CD4-positive, alpha-beta T cell treated with Interleukin-17A for 4 hours (primary cell): Measurements from ENCODE around the gene MT1E.
"Not testable (repeated sequence)": the region's sequence is repeated elsewhere in the genome, so short reads cannot be mapped to it uniquely, and the experiment has no call there.

ENCODE experiments used
- DNase-seq: peaks from one replicate; pipeline ENCODE4 v3.0.0-alpha.2; 2020; ENCODE audit warnings: mixed read lengths

MT1E gene

GRCh38 chr16:56647641-56648431, 22.3 kb downstream of the MT1E start:
- DNase-seq, result no peak

DNA sequence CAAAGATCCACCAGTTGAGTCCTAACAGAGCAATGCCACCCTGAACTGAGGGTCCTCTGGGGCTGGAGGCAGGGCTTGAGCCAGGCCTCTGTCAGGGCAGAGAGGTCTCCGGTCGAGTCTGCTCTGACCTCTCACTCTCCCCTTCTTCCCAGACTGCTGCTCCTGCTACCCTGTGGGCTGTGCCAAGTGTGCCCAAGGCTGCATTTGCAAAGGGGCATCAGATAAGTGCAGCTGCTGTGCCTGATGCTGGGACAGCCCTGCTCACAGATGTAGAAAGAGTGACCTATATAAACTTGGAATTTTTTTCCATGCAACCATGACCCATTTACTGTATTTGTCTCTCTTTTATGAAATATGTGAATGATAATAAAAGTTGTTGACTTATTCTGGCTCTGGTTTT, 23.7 kb downstream of the MT1E start:
- DNase-seq, result no peak

DNA sequence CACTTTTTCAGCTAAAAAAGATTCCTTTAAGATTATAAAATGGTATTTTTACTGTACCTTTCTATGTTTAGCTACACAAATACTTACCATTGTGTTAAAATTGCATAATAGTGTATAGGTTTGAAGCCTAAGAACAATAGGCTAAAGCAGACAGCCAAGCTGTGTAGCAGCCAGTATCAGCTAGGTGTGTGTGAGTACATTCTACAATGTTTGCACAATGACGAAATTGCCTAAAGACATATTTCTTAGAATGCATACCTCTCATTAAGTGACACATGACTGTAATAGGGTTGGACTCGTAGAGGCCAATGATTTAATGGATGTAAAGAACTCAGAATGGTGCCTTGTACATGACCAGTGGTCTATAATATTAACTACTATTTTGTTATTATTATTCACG, 24.2 kb downstream of the MT1E start:
- no peak for DNase-seq

DNA sequence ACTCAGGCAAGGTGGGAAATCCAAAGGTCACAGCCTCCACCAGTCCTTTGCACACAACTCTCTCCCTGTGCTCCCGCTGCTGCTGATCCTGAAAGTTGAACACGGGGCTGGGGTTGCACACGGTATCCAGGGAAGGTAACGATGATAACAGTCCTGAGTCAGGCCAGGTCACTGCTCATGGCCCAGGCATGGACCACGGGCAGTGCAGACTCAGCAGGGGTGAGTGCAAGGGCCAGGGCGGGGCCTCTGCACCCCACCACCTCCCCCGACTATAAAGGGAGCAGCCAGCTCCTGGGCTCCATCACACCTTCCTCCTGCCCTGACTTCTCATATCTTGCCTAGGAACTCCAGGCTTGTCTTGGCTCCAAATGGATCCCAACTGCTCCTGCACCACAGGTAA, 26.0 kb downstream of the MT1E start, which contains the start of gene MT1B:
TSS of gene MT1B (plus strand) at position 301 of the 400 bp plus-strand sequence. CDS start at position 369, 68 bp downstream.
- no peak for DNase-seq

- no peak for DNase-seq
Observed at GRCh38 chr16:56652600-56652999, 27.0 kb downstream of the MT1E start.

GRCh38 chr16:56653218-56653617, 27.6 kb downstream of the MT1E start:
- no peak for DNase-seq

DNA sequence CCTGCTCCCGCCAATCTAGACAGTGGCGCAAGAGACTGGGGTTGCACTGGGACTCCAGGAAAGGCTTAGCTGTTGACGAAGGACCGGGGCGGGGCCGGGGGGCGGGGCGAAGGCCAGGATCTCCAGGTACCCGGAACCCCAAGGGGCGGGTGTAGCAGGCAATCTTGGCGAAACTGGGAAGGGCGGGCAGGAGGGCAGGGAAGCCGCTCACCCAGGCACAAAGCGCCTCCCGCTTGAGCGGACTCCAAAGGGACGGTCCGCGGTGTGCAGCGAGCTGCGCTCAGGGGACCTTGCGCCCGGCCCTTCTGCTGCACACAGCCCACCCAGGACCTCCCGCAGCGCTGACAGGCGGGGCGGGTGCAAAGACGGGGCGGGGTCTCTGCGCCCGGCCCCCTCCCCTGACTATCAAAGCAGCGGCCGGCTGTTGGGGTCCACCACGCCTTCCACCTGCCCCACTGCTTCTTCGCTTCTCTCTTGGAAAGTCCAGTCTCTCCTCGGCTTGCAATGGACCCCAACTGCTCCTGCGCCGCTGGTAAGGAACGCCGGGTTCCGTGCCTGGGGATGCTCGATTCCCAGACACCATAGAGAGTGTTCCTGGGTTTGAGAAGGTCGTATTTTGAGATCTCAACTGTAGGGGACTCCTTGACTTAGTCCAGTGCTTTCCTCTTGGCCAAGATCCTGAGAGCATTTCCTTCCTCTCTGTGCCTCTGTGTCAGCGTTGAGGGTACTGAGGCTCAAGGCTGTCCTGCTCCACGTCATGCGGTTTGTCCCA, 32.2 kb downstream of the MT1E start, which contains the start of gene MT1F:
TSS of gene MT1F (plus strand) at position 405 of the 772 bp plus-strand sequence. CDS start at position 505, 100 bp downstream.
- DNase-seq, result peak; percentile 91

DNA sequence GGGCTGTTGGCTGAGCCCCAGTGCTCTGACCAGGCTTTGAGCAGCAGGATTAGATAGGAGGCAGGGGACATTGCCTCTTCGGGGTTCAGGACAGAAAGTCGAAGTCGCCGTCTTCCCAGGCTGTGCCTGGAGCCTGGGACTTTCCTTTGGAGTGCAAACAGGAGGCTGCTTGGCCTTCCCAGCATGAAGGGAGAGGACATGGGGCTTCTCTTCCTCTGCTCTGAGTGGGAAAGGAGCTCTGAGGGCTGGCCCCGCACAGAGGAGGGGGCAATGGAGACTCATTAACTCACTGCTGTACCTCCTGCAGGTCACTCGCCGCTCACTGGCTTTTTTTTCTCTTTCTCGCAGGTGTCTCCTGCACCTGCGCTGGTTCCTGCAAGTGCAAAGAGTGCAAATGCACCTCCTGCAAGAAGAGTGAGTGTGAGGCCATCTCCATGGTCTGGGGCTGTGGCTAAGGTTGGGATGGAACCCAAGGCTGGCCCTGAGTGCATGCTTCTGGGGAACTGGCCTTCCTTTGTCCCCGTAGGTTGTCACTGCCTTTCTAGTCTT, 32.8 kb downstream of the MT1E start:
- DNase-seq, result no peak

DNA sequence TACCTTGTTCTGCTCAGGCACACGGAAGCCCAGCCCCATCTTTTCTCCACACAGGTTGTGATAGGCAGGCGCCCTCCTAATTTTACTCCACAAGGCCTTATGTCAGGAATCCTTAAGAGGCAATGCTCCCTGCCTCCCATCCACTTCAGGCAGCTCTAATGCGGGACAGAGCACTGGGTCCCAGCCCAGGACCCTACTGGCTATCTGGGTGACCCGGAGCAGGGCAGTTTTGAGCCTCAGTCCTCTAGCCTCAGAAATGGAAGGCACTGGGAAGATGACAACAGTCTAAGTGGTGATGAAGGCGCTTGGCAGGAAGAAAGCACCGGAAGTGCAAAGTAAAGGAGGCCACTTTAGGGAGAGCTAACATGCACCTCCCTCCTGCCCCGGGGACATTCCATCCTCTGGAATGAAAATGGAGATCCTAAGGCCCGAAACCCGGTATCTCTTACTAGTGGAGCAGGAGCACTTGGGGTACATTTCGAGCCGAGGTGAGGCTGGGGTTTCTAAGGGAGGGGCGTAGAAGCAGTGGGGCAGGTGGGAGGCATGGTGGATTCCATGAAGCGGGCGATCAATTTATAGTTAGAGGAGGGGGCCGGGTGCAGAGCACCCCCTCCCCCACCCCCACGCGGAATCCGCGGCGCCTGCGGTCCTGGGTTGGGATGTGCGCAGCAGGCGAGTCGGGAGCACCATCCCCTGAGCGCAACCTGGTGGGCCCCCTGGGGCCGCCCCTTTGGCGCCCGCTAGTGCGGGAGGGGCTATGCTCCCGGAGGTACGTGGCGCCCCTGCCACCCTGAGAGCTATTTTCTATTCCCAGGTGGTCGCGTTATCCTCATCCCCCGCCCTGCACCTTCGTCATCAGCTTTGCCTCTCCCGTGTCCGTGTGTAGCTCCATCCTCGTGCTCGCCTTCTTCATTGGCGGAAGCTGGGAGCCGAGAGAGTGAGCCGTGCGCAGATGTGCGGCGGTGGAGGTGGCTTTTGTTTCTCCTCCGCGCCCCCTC, 37.1 kb downstream of the MT1E start:
- peak; percentile 55 for DNase-seq

- no peak for DNase-seq
Observed at GRCh38 chr16:56664506-56664905, 38.9 kb downstream of the MT1E start.

DNA sequence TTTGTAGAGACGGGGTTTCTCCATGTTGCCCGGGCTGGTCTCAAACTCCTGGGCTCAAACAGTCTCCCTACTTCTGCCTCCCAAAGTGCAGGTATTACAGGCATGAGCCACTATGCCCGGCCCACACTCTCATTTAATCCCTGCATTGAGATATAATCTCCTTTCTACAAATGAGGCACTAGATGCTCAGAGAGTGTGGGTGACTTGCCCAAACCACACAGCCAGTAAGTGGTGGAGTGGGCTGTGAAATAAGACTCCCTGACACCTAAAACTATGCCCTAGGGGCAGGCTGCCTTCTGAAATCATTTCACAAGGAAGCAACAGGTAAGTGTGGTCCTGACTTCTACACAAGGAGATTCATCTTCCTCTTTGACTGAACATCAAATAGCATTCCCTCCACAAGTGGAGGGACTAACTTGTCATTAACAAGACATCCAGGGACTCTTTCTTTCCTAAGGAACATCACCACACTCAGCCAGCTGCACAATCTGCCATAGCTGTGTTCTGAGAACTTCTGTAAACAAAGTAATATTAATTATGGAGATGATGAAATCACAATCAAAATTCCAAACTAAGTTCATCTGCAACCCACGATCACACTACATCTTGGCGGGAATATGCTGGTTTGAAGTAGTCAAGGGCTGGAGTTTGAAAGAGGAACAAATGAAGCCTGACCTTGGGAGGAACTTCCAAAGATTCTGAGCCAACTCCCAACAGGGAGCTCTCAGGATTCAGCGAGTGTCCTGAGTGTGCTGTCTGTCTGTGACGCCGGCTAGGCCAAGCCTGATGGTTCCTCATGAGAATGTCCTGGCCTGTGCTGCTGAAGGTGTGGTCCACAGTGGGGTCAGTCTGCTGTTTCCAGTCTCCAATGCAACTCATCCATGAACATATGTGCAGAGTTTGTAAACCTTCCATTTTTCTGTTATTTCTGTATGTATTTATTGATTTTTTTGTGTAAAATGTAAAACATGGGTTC, 40.0 kb downstream of the MT1E start:
- DNase-seq, result not testable (repeated sequence)

- peak; percentile 23 for DNase-seq
Observed at GRCh38 chr16:56667581-56668571, 42.3 kb downstream of the MT1E start, which contains the start of gene MT1G. TSS of gene MT1G (minus strand) at chr16:56668065. CDS start at chr16:56667993, 72 bp downstream.

GRCh38 chr16:56669005-56669839, 43.6 kb downstream of the MT1E start, which contains the start of gene MT1H:
TSS of gene MT1H (plus strand) at chr16:56669814. CDS start at chr16:56669885, 71 bp downstream.
- DNase-seq, result no peak

- DNase-seq, result no peak
Observed at GRCh38 chr16:56669840-56670619, 44.4 kb downstream of the MT1E start.

- no peak for DNase-seq
Observed at GRCh38 chr16:56670620-56670934, 45.0 kb downstream of the MT1E start.

DNA sequence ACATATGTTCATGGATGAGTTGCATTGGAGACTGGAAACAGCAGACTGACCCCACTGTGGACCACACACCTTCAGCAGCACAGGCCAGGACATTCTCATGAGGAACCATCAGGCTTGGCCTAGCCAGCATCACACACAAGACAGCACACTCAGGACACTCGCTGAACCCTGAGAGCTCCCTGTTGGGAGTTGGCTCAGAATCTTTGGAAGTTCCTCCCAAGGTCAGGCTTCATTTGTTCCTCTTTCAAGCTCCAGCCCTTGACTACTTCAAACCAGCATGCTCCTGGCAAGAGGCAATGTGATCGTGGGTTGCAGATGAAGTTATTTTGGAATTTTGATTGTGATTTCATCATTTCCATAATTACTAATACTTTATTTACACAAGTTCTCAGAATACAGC, 46.1 kb downstream of the MT1E start:
- DNase-seq, result not testable (repeated sequence)

DNA sequence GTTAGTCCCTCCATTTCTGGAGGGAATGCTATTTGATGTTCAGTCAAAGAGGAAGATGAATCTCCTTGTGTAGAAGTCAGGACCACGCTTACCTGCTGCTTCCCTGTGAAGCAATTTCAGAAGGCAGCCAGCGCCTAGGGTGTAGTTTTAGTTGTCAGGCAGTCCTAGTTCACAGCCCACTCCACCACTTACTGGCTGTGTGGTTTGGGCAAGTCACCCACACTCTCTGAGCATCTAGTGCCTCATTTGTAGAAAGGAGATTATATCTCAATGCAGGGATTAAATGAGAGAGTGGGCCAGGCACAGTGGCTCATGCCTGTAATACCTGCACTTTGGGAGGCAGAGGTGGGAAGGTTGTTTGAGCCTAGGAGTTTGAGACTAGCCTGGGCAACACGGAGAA, 46.6 kb downstream of the MT1E start:
- DNase-seq, result not testable (repeated sequence)
